Endothelial cell of umbilical vein (primary cell): ENCODE measurements around the gene UGT2B15. TPM values are rescaled to one million over a fixed set of nuclear protein-coding genes. Genes with fewer than 3 reads are reported as not detected.
"Not testable (repeated sequence)": the region's sequence is repeated elsewhere in the genome, so short reads cannot be mapped to it uniquely, and the experiment has no call there.

Experiments
- BruUV-seq: library from RNA; stranded (reverse); fragments of 400-500 nt; replicated peaks from 2 replicates; lab custom pipeline; 2021; lab: Mats Ljungman, UMichigan
- CTCF ChIA-PET: fragments of 300-600, 350-600 bp; sonication (Branson Sonifier 250); formaldehyde crosslinking; loops from one replicate; lab custom pipeline; 2021; ENCODE audit warnings: antibody characterized with exemption, inconsistent platforms; lab: Charles Lee
- POLR2A ChIA-PET: fragments of 300-600, 350-600 bp; sonication (Branson Sonifier 250); formaldehyde crosslinking; loops from one replicate; lab custom pipeline; 2021; ENCODE audit warnings: antibody characterized with exemption, inconsistent platforms; lab: Charles Lee
- DNase-seq: peaks from one replicate; pipeline ENCODE4 v3.0.0-alpha.2; 2011; ENCODE audit warnings: low read depth, low spot score
- FAIRE-seq: peaks from 2 replicates; lab custom pipeline; 2011; peaks lifted over from hg19 to GRCh38; lab: Jason Lieb, UNC
- H2AFZ ChIP-seq: 2 replicates; pipeline ENCODE4 v1.6.0; 2012; ENCODE audit warnings: low read depth, low read length, control low read depth, inconsistent platforms
- H3K27ac ChIP-seq: 2 replicates; pipeline ENCODE4 v1.5.1; 2011; ENCODE audit warnings: low read depth, mild to moderate bottlenecking, control low read depth, low read length, moderate library complexity; ENCODE audit not compliant: insufficient read depth
- H3K27me3 ChIP-seq, 2 experiments: 2 replicates each; pipeline versions ENCODE4 v1.6.0 to v1.6.1; 2011; ENCODE audit warnings: low read length in 2 of 2, mixed read lengths in 1 of 2; ENCODE audit not compliant: control insufficient read depth in 2 of 2, insufficient read depth in 2 of 2
- H3K36me3 ChIP-seq, 2 experiments: 2 replicates in 1 of 2; 3 replicates in 1 of 2; pipeline ENCODE4 v1.5.1; 2011; ENCODE audit warnings: low read length in 2 of 2, mild to moderate bottlenecking in 1 of 2, moderate library complexity in 1 of 2; ENCODE audit not compliant: control insufficient read depth in 2 of 2, insufficient read depth in 2 of 2; ENCODE audit errors: extremely low read depth in 1 of 2
- H3K4me1 ChIP-seq: 3 replicates; pipeline ENCODE4 v1.5.1; 2011; ENCODE audit warnings: mild to moderate bottlenecking, low read length; ENCODE audit not compliant: control insufficient read depth, insufficient read depth; ENCODE audit errors: extremely low read depth
- H3K4me2 ChIP-seq: 2 replicates; pipeline ENCODE4 v1.6.1; 2011; ENCODE audit warnings: low read length, control low read depth, mixed read lengths; ENCODE audit not compliant: insufficient read depth
- H3K4me3 ChIP-seq, 3 experiments: fragments of 200-600 bp in 1 of 3; sonication (generic), shearing (Covaris generic) in 1 of 3; replicated peaks in 1 of 3; 2 replicates each; pipeline ENCODE4 v1.5.1; 2011 to 2016; ENCODE audit warnings: control low read depth in 3 of 3, low read length in 3 of 3, mild to moderate bottlenecking in 2 of 3, inconsistent platforms in 1 of 3, low read depth in 1 of 3, moderate library complexity in 1 of 3; ENCODE audit not compliant: insufficient read depth in 1 of 3
- H3K79me2 ChIP-seq: 2 replicates; pipeline ENCODE4 v1.6.0; 2012; ENCODE audit warnings: low read length, inconsistent platforms; ENCODE audit not compliant: control insufficient read depth, insufficient read depth
- H3K9ac ChIP-seq: replicated peaks from 2 replicates; pipeline ENCODE3; 2011; ENCODE audit warnings: low read length, control low read depth; ENCODE audit not compliant: insufficient read depth; ENCODE audit errors: extremely low read depth
- H3K9me1 ChIP-seq: replicated peaks from 3 replicates; pipeline ENCODE4 v1.6.0; 2011; ENCODE audit warnings: mild to moderate bottlenecking, low read length; ENCODE audit not compliant: control insufficient read depth, insufficient read depth; ENCODE audit errors: extremely low read depth
- H3K9me3 ChIP-seq: replicated peaks from 2 replicates; pipeline ENCODE4 v1.5.1; 2012; ENCODE audit warnings: low read length, inconsistent platforms; ENCODE audit not compliant: control insufficient read depth, insufficient read depth
- H4K20me1 ChIP-seq: replicated peaks from 2 replicates; pipeline ENCODE3; 2011; ENCODE audit warnings: mild to moderate bottlenecking, low read length; ENCODE audit not compliant: control insufficient read depth, insufficient read depth; ENCODE audit errors: extremely low read depth
- dilution Hi-C: fragments of 300-500 bp; cut with MboI; formaldehyde crosslinking; loops from one replicate; pipeline ENCODE4 v1.15.0; 2019; ENCODE audit warnings: low sequenced_read_pairs; ENCODE audit not compliant: extremely low pct_ligation_motif_present
- intact Hi-C: fragments of 100-400 bp; cut with micrococcal nuclease; formaldehyde crosslinking; loops from one replicate; pipeline ENCODE4 v1.10.0; 2022
- polyA plus RNA-seq, 4 experiments: library from polyadenylated mRNA; depleted of rRNA in 3 of 4; stranded (reverse) in 3 of 4; unstranded in 1 of 4; fragments of >200 nt; gene quantifications; 2 replicates each; pipeline versions ENCODE4 v1.2.1 to v1.2.3, GENCODE V29; 2011 to 2012; ENCODE audit warnings: missing spikeins in 1 of 4
- total RNA-seq: library from RNA; stranded (reverse); gene quantifications from 2 replicates; pipeline ENCODE4 v1.2.3, GENCODE V29; 2021

Gene UGT2B15
- total and polyA plus RNA-seq, 2 donors (not counting 3 experiments of a cell fraction or from before 2014, with no cell fraction given), result not detected

DNA sequence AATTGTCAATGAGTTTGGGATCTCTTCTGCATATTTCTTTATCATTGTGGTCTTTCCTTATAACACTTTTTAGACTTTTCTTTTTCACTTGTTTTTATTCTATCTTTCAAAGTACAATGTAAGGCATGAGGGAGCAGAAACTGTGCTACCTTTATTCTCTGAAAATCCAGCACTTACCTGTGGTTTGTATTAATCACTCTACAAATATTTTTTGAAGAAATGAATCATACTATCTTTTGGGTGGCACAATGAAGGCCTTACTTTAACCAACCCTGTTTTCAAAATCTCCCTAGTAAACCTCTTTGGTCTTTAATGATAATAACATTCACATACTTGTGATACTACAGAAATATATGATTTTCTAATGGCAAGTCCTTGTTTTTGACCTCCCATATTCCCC is 2.9 kb downstream of the UGT2B15 start:
- FAIRE-seq, DNase-seq, H2AFZ ChIP-seq, H3K9ac ChIP-seq, POLR2A ChIA-PET, H3K9me3 ChIP-seq, intact Hi-C loops, CTCF ChIA-PET, H3K9me1 ChIP-seq, H4K20me1 ChIP-seq, H3K27me3 ChIP-seq, H3K27ac ChIP-seq, H3K4me1 ChIP-seq, H3K36me3 ChIP-seq, H3K4me2 ChIP-seq, dilution Hi-C loops, H3K79me2 ChIP-seq, BruUV-seq, H3K4me3 ChIP-seq: not testable (repeated sequence)

DNA sequence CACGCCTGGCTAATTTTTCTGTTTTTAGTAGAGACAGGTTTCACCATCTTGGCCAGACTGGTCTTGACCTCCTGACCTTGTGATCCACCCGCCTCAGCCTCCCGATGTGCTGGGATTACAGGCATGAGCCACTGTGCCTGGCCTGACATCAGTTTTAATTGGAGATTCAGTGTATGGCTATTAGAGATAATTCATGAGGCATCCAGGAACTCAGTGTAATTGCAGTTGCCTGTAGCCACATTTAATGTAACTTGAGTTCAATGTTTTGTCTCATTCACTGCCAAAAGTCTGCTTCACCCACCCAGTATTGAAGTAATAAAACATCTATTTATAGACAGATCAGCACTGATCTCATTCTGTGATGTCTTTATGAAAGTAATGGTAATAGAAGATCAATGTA is 5.7 kb downstream of the UGT2B15 start:
- dilution Hi-C loops, H4K20me1 ChIP-seq, H3K27ac ChIP-seq, H3K9me3 ChIP-seq, H3K36me3 ChIP-seq, DNase-seq, intact Hi-C loops, H3K9me1 ChIP-seq, POLR2A ChIA-PET, H3K4me2 ChIP-seq, H2AFZ ChIP-seq, FAIRE-seq, H3K9ac ChIP-seq, H3K4me1 ChIP-seq, H3K4me3 ChIP-seq, H3K27me3 ChIP-seq, CTCF ChIA-PET, H3K79me2 ChIP-seq, BruUV-seq: not testable (repeated sequence)

DNA sequence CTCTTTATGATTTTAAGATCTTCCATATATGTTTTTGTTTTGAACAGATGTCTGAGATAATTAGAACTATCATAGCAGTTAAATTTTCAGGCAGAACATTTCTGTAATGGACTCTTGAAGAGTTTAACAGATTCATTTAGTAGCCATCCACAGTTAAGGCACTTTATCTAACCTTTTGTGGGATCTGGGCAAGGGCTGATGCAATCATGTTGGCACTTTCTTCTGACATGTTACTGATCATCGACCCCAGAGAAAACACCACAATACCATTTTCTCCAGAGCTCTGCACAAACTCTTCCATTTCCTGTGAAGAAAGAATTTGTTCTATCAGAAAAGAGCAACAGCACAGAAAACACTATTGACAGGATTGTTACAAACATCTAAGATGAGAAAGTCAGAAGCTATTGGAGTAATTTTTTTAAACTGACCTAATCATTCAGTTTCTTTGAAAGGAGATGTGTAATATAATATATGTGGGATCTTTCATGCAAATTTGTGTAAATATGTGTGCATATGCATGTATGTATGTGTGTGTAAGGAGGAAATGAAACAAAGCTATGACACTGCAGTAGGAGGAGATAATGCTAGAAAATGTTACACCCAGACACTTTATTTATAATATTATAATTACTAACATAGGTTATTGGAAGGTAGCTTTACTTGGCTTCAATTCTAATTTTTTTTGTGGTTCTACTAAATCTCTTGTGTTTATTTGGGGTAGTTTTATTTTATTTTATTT is 7.4 kb downstream of the UGT2B15 start:
- FAIRE-seq, H3K4me3 ChIP-seq, H3K36me3 ChIP-seq, H3K27me3 ChIP-seq, CTCF ChIA-PET, POLR2A ChIA-PET, BruUV-seq, dilution Hi-C loops, DNase-seq, H4K20me1 ChIP-seq, H3K9ac ChIP-seq, H2AFZ ChIP-seq, H3K4me2 ChIP-seq, H3K4me1 ChIP-seq, H3K79me2 ChIP-seq, H3K9me3 ChIP-seq, intact Hi-C loops, H3K9me1 ChIP-seq, H3K27ac ChIP-seq: not testable (repeated sequence)
